SK-N-SH (cell line): ENCODE data around the gene EHD3. TPM values are rescaled to one million over a fixed set of nuclear protein-coding genes. Genes with fewer than 3 reads are reported as not detected.

Experiments
- CTCF ChIA-PET: fragments of 300-600, 350-600 bp; formaldehyde crosslinking; extraction: SDS; loops from one replicate; lab custom pipeline; 2021; lab: Yijun Ruan, JAX
- POLR2A ChIA-PET: fragments of 350-600 bp; sonication (Branson Sonifier 250); formaldehyde crosslinking; extraction: SDS; loops from one replicate; lab custom pipeline; 2020; ENCODE audit warnings: antibody characterized with exemption, inconsistent platforms; lab: Yijun Ruan, JAX
- DNase-seq: peaks from one replicate; pipeline ENCODE4 v3.0.0; 2012
- H2AFZ ChIP-seq: fragments of 200-600 bp; sonication (generic); 2 replicates; pipeline ENCODE4 v1.8.1; 2016; ENCODE audit warnings: antibody characterized with exemption, mild to moderate bottlenecking, low read depth
- H3F3A ChIP-seq: fragments of 200-600 bp; sonication (generic); replicated peaks from 2 replicates; pipeline ENCODE3; 2016; ENCODE audit warnings: antibody characterized with exemption, mild to moderate bottlenecking; ENCODE audit not compliant: insufficient read depth
- H3K27ac ChIP-seq, 2 experiments: fragments of 200-500 bp in 1 of 2; fragments of 200-600 bp in 1 of 2; sonication (Bioruptor generic) in 1 of 2; sonication (generic), shearing (Covaris generic) in 1 of 2; 2 replicates each; pipeline versions ENCODE4 v1.5.1 to v1.6.1; 2014 to 2016; ENCODE audit warnings: low read depth in 2 of 2, inconsistent platforms in 1 of 2, low read length in 1 of 2, mild to moderate bottlenecking in 1 of 2, mixed read lengths in 1 of 2
- H3K27me3 ChIP-seq: fragments of 200-600 bp; sonication (generic), shearing (Covaris generic); 2 replicates; pipeline ENCODE4 v1.6.1; 2016; ENCODE audit warnings: mixed run types; ENCODE audit not compliant: insufficient read depth
- H3K36me3 ChIP-seq, 2 experiments: fragments of 200-500 bp in 1 of 2; fragments of 200-600 bp in 1 of 2; sonication (Bioruptor generic) in 1 of 2; sonication (generic) in 1 of 2; replicated peaks in 1 of 2; 2 replicates each; pipeline versions ENCODE3 to v1.5.1; 2014 to 2016; ENCODE audit warnings: low read length in 1 of 2, mild to moderate bottlenecking in 1 of 2; ENCODE audit not compliant: insufficient read depth in 2 of 2, control insufficient read depth in 1 of 2
- H3K4me1 ChIP-seq, 2 experiments: fragments of 200-500 bp in 1 of 2; fragments of 200-600 bp in 1 of 2; sonication (Bioruptor generic) in 1 of 2; sonication (generic), shearing (Covaris generic) in 1 of 2; 2 replicates each; pipeline versions ENCODE4 v1.5.1 to v1.6.1; 2014 to 2016; ENCODE audit warnings: low read depth in 1 of 2, low read length in 1 of 2, mixed run types in 1 of 2; ENCODE audit not compliant: insufficient read depth in 2 of 2, control insufficient read depth in 1 of 2
- H3K4me2 ChIP-seq: fragments of 200-600 bp; sonication (generic), shearing (Covaris generic); 2 replicates; pipeline ENCODE4 v1.6.1; 2017; ENCODE audit warnings: mixed run types
- H3K4me3 ChIP-seq, 2 experiments: fragments of 200-500 bp in 1 of 2; fragments of 200-600 bp in 1 of 2; sonication (Bioruptor generic) in 1 of 2; sonication (generic), shearing (Covaris generic) in 1 of 2; 2 replicates each; pipeline versions ENCODE4 v1.5.1 to v1.8.1; 2014 to 2016; ENCODE audit warnings: low read depth in 2 of 2, inconsistent platforms in 1 of 2, low read length in 1 of 2, mild to moderate bottlenecking in 1 of 2, mixed read lengths in 1 of 2, moderate library complexity in 1 of 2
- H3K79me2 ChIP-seq: fragments of 200-600 bp; sonication (generic); 2 replicates; pipeline ENCODE4 v1.8.1; 2017; ENCODE audit warnings: mild to moderate bottlenecking; ENCODE audit not compliant: insufficient read depth
- H3K9ac ChIP-seq: fragments of 200-600 bp; sonication (generic); 2 replicates; pipeline ENCODE4 v1.6.1; 2017; ENCODE audit warnings: mixed run types
- H3K9me2 ChIP-seq: fragments of 200-600 bp; sonication (generic); 2 replicates; pipeline ENCODE4 v1.6.1; 2017; ENCODE audit warnings: mixed run types
- H3K9me3 ChIP-seq: fragments of 200-600 bp; sonication (generic); 2 replicates; pipeline ENCODE4 v1.6.1; 2017; ENCODE audit warnings: mixed run types, mild to moderate bottlenecking, moderate library complexity
- H4K20me1 ChIP-seq: fragments of 200-600 bp; sonication (generic); 2 replicates; pipeline ENCODE4 v1.6.1; 2017; ENCODE audit warnings: mild to moderate bottlenecking, mixed run types; ENCODE audit not compliant: insufficient read depth
- CTCF ChIP-seq: fragments of 200-600 bp; sonication (generic); IDR thresholded peaks from 2 replicates; pipeline ENCODE4 v1.6.1; 2017; ENCODE audit warnings: antibody characterized with exemption, mild to moderate bottlenecking, moderate library complexity
- FOSL2 ChIP-seq: IDR thresholded peaks from 2 replicates; pipeline ENCODE4 v1.4.0; 2012; ENCODE audit warnings: low read depth, mild to moderate bottlenecking, moderate library complexity, borderline replicate concordance
- FOXJ3 ChIP-seq: sonication (generic); formaldehyde crosslinking; IDR thresholded peaks from 2 replicates; pipeline ENCODE4 v1.5.1; 2020; ENCODE audit warnings: mild to moderate bottlenecking, missing genetic modification reagents
- GATA2 ChIP-seq: sonication (generic); formaldehyde crosslinking; IDR thresholded peaks from 2 replicates; pipeline ENCODE4 v1.5.0; 2020; ENCODE audit warnings: mild to moderate bottlenecking, missing genetic modification reagents
- JUND ChIP-seq: IDR thresholded peaks from 2 replicates; pipeline ENCODE4 v1.4.0; 2012
- MXI1 ChIP-seq: IDR thresholded peaks from 2 replicates; pipeline ENCODE4 v1.6.1; 2012; ENCODE audit warnings: mild to moderate bottlenecking, low read depth, low read length, improper control_type of control experiment
- NRF1 ChIP-seq: IDR thresholded peaks from 2 replicates; pipeline ENCODE4 v1.6.1; 2012; ENCODE audit warnings: low read depth, mild to moderate bottlenecking, low read length
- PBX3 ChIP-seq: IDR thresholded peaks from 2 replicates; pipeline ENCODE4; 2012
- RAD21 ChIP-seq: IDR thresholded peaks from 2 replicates; pipeline ENCODE4 v1.6.1; 2012; ENCODE audit warnings: mild to moderate bottlenecking, low read length
- RCOR1 ChIP-seq: fragments of 150-350 bp; IDR thresholded peaks from 2 replicates; pipeline ENCODE4 v1.6.1; 2017; ENCODE audit warnings: antibody characterized with exemption, low read length
- REST ChIP-seq: IDR thresholded peaks from 2 replicates; pipeline ENCODE4 v1.6.1; 2012; ENCODE audit warnings: mild to moderate bottlenecking, low read depth, low read length, moderate library complexity
- RFX5 ChIP-seq: IDR thresholded peaks from 2 replicates; pipeline ENCODE4 v1.6.1; 2012; ENCODE audit warnings: mild to moderate bottlenecking, improper control_type of control experiment, low read length
- RXRA ChIP-seq: IDR thresholded peaks from 2 replicates; pipeline ENCODE4 v1.4.0; 2012; ENCODE audit warnings: low read depth, mild to moderate bottlenecking, borderline replicate concordance
- SMC3 ChIP-seq: IDR thresholded peaks from 2 replicates; pipeline ENCODE4 v1.6.1; 2012; ENCODE audit warnings: low read depth, low read length, improper control_type of control experiment
- TEAD4 ChIP-seq: IDR thresholded peaks from 2 replicates; pipeline ENCODE4 v1.4.0; 2012; ENCODE audit warnings: mild to moderate bottlenecking, borderline replicate concordance; ENCODE audit not compliant: insufficient read depth
- YY1 ChIP-seq: IDR thresholded peaks from 2 replicates; pipeline ENCODE4 v1.4.0; 2012; ENCODE audit warnings: low read depth, mild to moderate bottlenecking
- WGBS: methylation state at CpG from one replicate; pipeline ENCODE4 v1.1.6; 2017; ENCODE audit warnings: low lambda C conversion rate; 5-methylcytosine and 5-hydroxymethylcytosine counted together
- polyA plus RNA-seq, 3 experiments: library from polyadenylated mRNA; depleted of rRNA; stranded (reverse); fragments of >200 nt; gene quantifications; 2 replicates each; pipeline ENCODE4 v1.2.3, GENCODE V29; 2012

Gene EHD3
- polyA plus RNA-seq, 1 of the 3 experiments (the other 2 are of a cell fraction), result 45.4 TPM

- TF ChIP-seq REST, result no peak
- no peak for TF ChIP-seq RXRA
- TF ChIP-seq TEAD4, result no peak
Measured at GRCh38 chr2:31212659-31213600, 21.0 kb upstream of the EHD3 start (continued).

- no peak for DNase-seq
- Histone ChIP-seq H3F3A (peaks cover 4% of the 10 kb centered on the region), H3K9me3 (0 out of 2 replicates have a peak, but pooled peaks cover 4% of the 10 kb centered on the region), H3K9ac (no peak overlapping the region), H3K9me2 (no peaks in the 10 kb centered on the region), H3K27ac (no peak overlapping the region), H3K27me3 (no peaks in the 10 kb centered on the region), H3K79me2 (no peaks in the 10 kb centered on the region), H3K36me3 (no peaks in the 10 kb centered on the region), H3K4me1 (no peaks in the 10 kb centered on the region; a peak in 1 of 4 replicates), H3K4me2 (no peak overlapping the region), H4K20me1 (no peaks in the 10 kb centered on the region), H3K4me3 (no peak overlapping the region), H2AFZ (no peak overlapping the region)
- ChIA-PET CTCF (interaction anchor here (1.4 kb wide), 2 partner anchors 20 to 502 kb away, joined by 3 to 5 read pairs; partner anchors contain the start of gene EHD3), POLR2A (no interaction called here)
- WGBS, result 22% methylated on average over 4 of the region's 4 CpGs
- TF ChIP-seq PBX3, result no peak
- no peak for TF ChIP-seq RXRA
- TF ChIP-seq GATA2 (CRISPR knock-in tag), result no peak
- TF ChIP-seq SMC3, result no peak
- TF ChIP-seq CTCF, result no peak
- no peak for TF ChIP-seq MXI1
- TF ChIP-seq RFX5, result no peak
- TF ChIP-seq FOXJ3, result no peak
- TF ChIP-seq TEAD4, result no peak
- TF ChIP-seq REST, result no peak
- no peak for TF ChIP-seq JUND
- no peak for TF ChIP-seq RAD21
- no peak for TF ChIP-seq FOSL2
- TF ChIP-seq RCOR1, result no peak
- no peak for TF ChIP-seq YY1
- no peak for TF ChIP-seq NRF1
Measured at GRCh38 chr2:31213601-31214443, 20.1 kb upstream of the EHD3 start.
